Fibroblast of mammary gland (primary cell): ENCODE data around the gene NOD1.
"Not testable (repeated sequence)": the region's sequence is repeated elsewhere in the genome, so short reads cannot be mapped to it uniquely, and the experiment has no call there.

Experiments used
- DNase-seq: peaks from one replicate; pipeline ENCODE4 v3.0.0-alpha.2; 2010; ENCODE audit warnings: low read depth
- H3K4me3 ChIP-seq: 2 replicates; pipeline ENCODE4 v1.5.1; 2011; ENCODE audit warnings: low read depth, mild to moderate bottlenecking, low read length, moderate library complexity; ENCODE audit not compliant: control insufficient read depth
- TF ChIP-seq, protein P1 (sequence below): conservative IDR thresholded peaks from 2 replicates; pipeline ENCODE4 v1.5.1; 2011; ENCODE audit warnings: low read depth, low read length, inconsistent platforms; ENCODE audit not compliant: control insufficient read depth, insufficient read depth

The NOD1 gene

DNA sequence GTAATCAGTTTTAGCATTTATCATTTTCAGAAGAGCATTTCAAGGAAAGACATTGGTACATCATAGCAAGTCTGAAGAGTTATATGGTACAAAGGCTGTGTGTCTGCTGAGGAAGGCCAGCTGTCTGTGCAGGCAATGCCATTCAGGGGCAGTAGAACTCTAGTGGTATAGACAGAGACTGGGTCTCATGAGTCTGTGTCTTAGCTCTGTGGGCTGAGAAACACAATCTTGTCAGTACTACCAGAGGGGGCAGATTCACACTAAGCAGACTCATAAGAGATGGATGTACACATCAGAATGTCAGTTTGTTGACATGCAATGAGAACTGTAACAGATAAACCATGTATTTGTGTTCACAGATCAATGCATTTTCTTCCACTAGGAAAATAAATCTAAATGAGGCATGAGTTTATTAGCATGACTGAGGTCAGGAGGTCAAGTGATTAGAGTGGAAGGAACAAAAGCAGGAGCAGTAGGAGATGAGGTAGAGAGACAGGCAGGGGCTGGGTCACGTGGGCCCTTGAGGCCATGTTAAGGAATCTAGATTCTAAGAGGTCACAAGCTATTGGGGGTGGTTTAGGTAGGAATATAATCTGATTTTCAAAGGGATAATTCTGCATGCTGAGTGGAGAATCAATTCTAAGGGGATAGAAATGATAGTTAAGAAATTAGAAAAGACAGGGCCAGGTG is 33.5 kb upstream of the NOD1 start:
- no peak overlapping the region for H3K4me3 ChIP-seq
- no peak for DNase-seq
- TF ChIP-seq, protein P1, sequence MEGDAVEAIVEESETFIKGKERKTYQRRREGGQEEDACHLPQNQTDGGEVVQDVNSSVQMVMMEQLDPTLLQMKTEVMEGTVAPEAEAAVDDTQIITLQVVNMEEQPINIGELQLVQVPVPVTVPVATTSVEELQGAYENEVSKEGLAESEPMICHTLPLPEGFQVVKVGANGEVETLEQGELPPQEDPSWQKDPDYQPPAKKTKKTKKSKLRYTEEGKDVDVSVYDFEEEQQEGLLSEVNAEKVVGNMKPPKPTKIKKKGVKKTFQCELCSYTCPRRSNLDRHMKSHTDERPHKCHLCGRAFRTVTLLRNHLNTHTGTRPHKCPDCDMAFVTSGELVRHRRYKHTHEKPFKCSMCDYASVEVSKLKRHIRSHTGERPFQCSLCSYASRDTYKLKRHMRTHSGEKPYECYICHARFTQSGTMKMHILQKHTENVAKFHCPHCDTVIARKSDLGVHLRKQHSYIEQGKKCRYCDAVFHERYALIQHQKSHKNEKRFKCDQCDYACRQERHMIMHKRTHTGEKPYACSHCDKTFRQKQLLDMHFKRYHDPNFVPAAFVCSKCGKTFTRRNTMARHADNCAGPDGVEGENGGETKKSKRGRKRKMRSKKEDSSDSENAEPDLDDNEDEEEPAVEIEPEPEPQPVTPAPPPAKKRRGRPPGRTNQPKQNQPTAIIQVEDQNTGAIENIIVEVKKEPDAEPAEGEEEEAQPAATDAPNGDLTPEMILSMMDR, result no peak

DNA sequence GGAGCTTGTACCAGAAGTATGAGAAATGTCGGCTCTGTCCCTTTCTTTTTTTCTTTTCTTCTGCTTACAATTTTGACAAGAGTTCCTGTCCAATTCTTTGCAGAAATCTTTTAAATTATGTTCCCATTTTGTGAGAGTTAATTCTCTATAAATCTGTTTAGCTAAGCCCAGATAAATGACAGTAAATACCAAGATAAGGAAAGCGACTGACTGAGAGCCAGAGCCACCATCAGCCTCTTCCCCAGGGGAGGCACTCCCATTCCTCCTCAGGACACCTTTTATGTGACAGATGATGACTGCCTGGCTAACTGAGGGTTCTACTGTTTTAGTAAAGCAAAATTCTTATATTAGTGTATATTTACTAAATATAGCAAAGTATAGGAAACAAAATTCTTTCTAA is 32.9 kb upstream of the NOD1 start:
- H3K4me3 ChIP-seq, result no peak overlapping the region
- TF ChIP-seq, protein P1, result no peak
- no peak for DNase-seq

- peak; percentile 64 for DNase-seq
- TF ChIP-seq, protein P1, result peak; percentile 88
- H3K4me3 ChIP-seq, result no peak overlapping the region
These were observed 31.8 kb upstream of the NOD1 start for GRCh38 chr7:30510124-30511075.

DNA sequence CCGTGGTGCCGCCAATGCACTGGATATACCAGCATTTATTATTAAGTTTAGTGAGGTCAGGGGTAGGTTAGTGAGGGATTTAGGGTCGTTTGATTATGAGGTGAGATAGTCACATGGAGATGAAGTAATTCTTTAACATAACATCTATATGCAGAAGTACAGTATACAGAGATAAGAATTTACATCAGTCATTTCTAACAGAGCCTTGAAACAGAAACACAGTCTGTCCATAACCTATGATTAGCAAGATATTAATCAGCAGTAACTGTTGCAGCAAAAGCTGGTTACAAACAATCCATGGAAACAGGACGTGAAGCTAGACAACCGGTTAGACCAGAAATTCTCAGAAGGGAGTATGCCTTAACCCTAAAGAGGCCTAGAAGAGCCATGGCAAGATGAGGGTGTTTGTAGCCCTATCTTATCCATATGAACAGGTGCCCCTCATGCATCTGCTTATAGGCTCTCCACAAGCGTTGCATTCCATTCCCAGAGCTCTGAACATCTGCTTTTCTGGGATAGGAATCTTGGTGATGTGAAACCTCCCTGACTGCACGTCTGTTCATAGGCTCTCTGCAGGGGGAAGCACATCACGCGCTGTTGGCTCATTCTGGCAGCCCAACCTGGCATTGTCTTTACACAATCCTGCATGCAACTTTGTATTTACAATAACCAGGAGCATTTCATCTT is 30.7 kb upstream of the NOD1 start:
- H3K4me3 ChIP-seq, DNase-seq: not testable (repeated sequence)

- DNase-seq, H3K4me3 ChIP-seq: not testable (repeated sequence)
These were observed 28.8 kb upstream of the NOD1 start for GRCh38 chr7:30507346-30507900.

GRCh38 chr7:30505174-30505697 is 26.7 kb upstream of the NOD1 start:
- TF ChIP-seq, protein P1, result peak; percentile 5
- peak overlapping the region; percentile 98 for H3K4me3 ChIP-seq
- DNase-seq, result no peak

GRCh38 chr7:30504301-30505173 is 26.0 kb upstream of the NOD1 start, which contains the start of gene GGCT:
Gene GGCT, minus strand, starts transcription at chr7:30504829. Its CDS starts 120 bp downstream, at chr7:30504709.
- H3K4me3 ChIP-seq, result peak within 1 kb of the TSS; percentile 98
- peak; percentile 98 for DNase-seq
- TF ChIP-seq, protein P1, result no peak
